ENCODE measurements around the gene LTO1.

GRCh38 chr11:69647761-69648497, 27.2 kb downstream of the LTO1 start:
- TF ChIP-seq CTCF (IDR thresholded peaks at IDR 0.05; ENCODE audit: low read depth, low read length) = no peak
- TF ChIP-seq POLR2A (IDR thresholded peaks at IDR 0.05; ENCODE audit: extremely low read depth, insufficient read length) = no peak
- TF ChIP-seq, protein P1, sequence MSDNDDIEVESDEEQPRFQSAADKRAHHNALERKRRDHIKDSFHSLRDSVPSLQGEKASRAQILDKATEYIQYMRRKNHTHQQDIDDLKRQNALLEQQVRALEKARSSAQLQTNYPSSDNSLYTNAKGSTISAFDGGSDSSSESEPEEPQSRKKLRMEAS (IDR thresholded peaks at IDR 0.05; ENCODE audit: low read depth, low read length) = no peak
